GM18517 (cell line): Measurements from ENCODE around the gene ARSH.
"Not testable (repeated sequence)": the region's sequence is repeated elsewhere in the genome, so short reads cannot be mapped to it uniquely, and the experiment has no call there.

Experiments
- ATAC-seq: cut with Tn5 transposase; IDR thresholded peaks from one replicate; pipeline ENCODE4 v1.9.1; 2021; ENCODE audit warnings: mild to moderate bottlenecking, moderate library complexity; ENCODE audit not compliant: unreplicated experiment

The ARSH gene, protein sequence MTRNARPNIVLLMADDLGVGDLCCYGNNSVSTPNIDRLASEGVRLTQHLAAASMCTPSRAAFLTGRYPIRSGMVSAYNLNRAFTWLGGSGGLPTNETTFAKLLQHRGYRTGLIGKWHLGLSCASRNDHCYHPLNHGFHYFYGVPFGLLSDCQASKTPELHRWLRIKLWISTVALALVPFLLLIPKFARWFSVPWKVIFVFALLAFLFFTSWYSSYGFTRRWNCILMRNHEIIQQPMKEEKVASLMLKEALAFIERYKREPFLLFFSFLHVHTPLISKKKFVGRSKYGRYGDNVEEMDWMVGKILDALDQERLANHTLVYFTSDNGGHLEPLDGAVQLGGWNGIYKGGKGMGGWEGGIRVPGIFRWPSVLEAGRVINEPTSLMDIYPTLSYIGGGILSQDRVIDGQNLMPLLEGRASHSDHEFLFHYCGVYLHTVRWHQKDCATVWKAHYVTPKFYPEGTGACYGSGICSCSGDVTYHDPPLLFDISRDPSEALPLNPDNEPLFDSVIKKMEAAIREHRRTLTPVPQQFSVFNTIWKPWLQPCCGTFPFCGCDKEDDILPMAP

DNA sequence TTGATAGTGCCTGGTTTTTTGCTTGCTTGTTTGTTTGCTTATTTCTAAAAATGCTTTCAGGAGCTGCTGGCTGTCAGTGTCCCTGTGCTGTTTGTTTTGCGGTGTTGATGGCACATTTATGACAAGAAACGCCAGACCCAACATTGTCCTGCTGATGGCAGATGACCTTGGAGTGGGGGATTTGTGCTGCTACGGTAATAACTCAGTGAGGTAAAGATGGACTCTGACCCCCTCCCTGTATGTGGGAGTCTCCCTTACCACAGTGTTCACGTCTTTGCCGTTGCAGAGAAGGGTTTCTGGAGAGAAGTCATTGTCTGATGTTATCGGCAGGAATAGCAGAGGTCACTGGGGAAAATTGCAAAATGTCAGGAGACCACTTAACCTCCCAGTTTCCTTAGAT lies at the start of gene ARSH:
Gene ARSH (plus strand): TSS at position 52 of the 400 bp plus-strand sequence. CDS start 67 bp downstream, at position 119.
- ATAC-seq = no peak

DNA sequence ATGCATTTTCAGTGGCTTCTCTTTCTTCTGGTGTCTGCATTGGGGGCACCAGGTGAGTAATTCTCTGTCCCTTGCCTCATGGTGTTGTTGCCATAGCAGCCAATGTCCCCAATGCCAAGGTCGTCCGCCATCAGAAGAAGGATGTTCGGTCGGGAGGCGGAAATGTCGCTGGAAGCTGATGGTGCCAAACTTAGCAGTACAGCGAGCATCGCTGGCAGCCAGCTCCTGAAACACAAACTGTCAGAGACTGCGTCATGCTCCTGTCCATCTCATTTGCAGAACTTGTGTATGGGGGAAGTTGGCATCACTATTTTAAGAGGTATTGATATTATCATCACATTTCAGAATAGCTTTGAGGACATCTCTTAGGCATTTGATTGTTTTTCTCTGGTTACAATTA lies 48.1 kb upstream of the ARSH start:
- no peak for ATAC-seq

- ATAC-seq = no peak
Observed at GRCh38 chrX:2960861-2961515, 45.4 kb upstream of the ARSH start.

DNA sequence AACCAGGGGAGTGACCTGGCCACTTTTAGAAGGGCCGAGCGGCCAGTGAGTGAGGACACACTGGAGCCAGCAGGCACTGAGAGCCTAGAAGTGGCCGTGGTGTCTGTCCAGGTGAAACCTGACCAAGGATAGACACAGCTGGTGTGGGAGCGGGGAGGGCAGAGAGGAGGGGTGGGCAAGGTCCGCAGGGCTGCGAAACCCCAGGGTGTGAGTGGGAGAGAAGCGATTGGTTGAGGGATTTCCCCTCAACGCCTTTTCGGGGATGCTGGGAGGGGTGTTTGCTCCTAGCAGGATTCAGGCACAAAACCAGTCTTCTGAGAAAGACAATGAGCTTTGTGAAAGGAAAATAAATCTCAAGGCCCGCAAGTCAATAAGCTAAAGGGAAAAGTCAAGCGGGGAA lies 44.0 kb upstream of the ARSH start:
- ATAC-seq = no peak

GRCh38 chrX:2963449-2963848 lies 42.9 kb upstream of the ARSH start:
- not testable (repeated sequence) for ATAC-seq

DNA sequence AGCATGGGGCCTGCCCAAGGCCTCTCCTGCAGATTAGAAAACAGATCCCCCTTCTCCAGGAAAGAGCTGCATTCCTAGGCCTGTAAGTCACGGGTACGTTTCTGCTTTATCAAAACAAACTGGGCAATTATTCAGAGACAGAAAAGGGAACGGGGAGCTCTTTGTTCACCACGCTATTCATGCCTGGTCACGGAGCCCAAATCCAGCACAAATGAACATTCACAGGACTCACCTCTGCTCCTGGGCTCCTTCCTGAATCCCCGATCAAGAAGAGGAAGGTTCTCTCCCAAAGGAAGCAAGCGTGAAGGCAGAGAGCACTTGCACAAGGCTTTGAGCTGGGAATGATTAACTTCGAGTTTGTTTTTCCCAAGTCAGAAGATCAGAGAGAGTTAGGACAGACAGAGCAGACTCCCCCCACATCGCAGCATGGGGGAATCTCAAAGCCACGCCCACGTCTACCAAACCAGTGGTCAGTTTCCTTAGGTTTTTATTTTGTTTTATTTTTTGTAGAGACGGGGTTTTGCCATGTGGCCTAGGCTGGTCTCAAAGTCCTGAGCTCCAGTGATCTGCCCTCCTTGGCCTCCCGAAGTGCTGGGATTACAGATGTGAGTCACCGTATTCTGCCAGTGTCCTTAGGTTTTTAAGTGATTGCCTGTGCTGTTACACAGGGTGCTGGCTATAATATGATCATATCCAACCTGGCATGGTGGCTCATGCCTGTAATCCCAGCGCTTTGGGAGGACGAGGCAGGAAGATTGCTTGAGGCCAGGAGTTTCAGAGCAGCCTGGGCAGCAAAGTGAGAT lies 42.2 kb upstream of the ARSH start:
- ATAC-seq = not testable (repeated sequence)

DNA sequence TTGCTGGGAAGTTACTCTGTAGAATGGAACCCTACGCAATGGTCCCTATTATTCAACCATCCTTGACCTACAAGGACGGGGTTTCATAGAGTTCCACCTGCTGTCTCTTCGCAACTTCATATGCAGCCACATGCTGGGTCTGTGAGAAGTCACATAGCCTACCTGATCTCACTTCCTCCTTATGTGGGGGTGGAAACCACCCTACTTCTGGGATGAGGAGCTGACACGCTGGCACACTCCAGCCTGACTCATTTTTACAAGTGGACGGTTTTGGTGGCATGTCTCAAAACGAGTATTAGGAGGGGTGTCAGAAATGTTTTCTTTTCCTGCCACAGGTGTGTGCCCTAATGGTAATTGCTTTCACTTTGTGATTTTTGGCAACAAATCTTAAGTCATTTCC lies 40.4 kb upstream of the ARSH start:
- peak; percentile 70 for ATAC-seq

DNA sequence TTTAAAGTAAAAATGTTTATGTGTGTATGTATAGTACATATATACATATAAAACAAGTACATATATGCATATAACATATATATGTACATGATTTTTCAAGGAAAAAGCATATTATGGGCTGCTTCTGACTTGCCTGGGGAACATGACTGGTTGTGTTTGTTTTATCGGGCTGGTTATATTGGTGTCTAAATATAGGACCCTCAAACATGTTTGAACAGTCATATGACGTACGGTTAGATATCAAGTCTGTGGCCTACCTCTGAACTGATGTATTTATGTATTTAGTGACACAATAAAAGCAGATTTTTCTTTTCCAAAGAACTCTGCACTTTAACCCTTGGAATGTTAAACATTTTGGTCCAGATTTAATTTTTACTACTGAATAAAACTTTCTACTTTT lies 39.3 kb upstream of the ARSH start:
- no peak for ATAC-seq

DNA sequence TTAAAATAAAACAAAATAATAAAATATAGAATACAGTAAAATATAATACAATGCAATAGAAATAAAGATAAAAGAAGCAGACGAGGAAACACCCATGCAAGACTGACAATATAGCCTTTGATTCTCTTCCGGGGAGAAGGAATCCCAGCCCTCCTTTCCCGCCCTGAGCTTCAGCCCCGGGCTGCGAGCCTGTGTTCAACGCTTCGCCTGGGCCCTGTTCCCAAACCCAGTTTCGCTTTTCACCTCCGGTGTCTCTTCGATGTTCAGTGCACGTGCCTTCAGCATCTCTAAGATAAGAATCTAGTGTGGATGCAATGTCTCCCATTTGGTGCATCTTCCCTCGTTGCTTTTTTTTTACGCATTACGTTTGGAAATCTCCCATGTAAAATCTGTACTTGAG lies 38.8 kb upstream of the ARSH start:
- no peak for ATAC-seq

DNA sequence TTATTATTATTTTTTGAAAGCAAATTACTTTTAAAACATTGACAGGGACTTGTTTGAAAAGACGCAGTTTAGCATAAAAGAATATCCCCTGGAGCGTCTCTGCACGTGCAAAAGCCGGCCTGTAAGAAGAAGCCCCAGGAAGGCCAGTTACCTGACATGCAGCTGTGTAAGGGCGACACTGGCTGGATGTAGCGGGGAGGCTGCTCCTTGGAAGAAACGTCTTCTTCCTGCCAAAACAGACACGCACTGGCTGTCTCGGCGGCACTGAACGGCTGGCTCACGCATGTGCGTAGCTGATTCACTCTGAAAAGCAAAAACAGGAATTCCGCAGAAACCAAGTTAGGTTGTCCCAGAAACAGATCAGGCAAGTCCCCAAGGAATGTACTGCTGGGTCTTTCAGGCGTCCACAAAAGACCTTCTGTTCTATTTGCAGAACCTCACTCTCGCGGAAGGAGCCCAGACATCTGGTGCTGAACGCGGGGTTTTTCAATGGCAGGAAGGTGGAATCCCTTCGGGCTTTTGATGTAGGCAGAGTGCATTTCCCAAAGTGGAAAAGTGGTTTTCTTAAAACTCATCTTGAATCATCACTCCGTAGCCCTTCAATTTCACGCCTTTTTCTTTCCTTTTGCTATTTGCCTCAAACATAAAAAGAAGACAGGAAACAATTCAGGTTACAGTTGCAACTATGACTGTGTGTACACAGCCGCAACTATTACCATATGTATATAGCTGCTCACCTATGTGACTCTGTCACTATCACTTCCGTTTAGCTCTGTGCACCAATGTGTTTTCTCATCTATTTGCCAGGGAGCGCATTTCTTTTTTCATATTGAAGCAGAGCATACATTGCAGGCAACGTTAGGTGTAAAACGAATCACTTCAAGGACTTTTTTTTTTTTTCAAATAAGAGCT lies 38.1 kb upstream of the ARSH start:
- ATAC-seq = no peak

DNA sequence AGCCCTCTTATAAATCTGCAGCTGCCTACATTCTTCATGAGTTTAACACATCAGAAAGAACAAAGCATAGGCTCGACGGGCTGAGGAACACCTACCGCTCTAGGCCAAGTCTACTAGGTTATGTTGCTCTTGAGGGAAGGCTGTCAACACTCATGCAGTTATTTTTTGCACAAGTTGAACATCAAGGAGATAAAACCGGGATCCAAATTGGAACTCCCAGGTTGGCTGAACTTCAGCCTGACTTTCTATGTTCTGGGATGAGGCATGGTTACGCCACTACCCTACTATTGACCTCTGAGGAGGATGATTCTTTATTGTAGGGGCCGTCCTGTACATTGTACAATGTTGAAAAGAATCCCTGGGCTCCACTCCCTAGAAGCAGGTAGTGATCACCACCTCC lies 37.3 kb upstream of the ARSH start:
- ATAC-seq = no peak

GRCh38 chrX:2972391-2972790 lies 34.0 kb upstream of the ARSH start:
- no peak for ATAC-seq

DNA sequence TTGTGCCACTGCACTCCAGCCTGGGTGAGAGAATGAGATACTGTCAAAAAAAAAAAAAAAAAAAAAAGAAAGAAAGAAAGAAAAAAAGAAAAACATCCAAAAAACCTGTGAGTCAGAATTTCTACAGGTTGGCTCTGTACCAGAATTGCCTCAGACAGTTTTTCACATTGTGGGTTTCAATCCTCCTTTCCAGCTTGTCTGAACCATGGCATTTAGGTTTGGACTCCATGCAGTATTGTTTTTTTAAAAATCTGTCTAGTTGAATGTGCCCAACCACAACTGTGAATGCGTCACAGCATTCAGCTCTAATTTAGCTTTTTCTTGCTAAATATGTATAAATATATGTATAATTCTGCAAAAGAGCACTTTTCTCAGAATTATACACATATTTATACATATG lies 31.4 kb upstream of the ARSH start:
- no peak for ATAC-seq

DNA sequence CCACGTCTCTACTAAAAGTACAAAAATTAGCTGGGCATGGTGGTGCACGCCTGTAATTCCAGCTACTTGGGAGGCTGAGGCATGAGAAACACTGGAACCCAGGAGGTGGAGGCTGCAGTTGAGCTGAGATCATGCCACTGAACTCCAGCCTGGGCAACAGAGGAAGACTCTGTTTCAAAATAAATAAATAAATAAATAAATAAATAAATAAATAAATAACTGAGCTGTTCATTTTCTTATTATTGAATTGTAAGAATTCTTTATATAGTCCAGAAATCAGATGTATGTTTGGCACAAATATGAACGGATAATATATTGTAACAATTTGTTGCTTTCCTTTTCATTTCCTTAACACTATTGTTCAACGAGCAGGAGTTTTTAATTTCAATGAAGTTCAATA lies 27.7 kb upstream of the ARSH start:
- not testable (repeated sequence) for ATAC-seq

- no peak for ATAC-seq
Observed at GRCh38 chrX:2984342-2984741, 22.0 kb upstream of the ARSH start.

GRCh38 chrX:2989565-2989964 lies 16.8 kb upstream of the ARSH start:
- ATAC-seq = no peak

GRCh38 chrX:3010532-3010931 lies 4.2 kb downstream of the ARSH start:
- ATAC-seq = no peak

DNA sequence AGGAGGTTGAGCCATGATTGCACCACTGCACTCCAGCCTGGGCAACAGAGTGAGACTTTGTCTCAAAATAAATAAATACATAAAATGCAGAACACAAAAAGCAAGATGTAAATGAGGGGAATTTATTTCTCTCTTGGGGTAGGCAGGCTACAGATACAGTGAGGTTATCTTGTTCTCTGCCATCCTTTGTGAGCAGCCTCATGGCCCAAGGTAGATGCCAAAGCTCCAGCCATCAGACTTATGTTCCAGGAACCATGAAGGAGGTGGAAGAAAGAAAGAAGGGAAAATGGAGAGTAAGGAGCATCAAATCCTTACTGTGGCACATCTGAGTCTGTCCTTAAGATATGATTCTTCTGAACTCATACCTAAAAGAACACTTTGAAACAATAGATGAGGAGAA lies 11.1 kb downstream of the ARSH start:
- ATAC-seq = no peak

GRCh38 chrX:3024176-3024575 lies 17.8 kb downstream of the ARSH start:
- ATAC-seq = no peak

DNA sequence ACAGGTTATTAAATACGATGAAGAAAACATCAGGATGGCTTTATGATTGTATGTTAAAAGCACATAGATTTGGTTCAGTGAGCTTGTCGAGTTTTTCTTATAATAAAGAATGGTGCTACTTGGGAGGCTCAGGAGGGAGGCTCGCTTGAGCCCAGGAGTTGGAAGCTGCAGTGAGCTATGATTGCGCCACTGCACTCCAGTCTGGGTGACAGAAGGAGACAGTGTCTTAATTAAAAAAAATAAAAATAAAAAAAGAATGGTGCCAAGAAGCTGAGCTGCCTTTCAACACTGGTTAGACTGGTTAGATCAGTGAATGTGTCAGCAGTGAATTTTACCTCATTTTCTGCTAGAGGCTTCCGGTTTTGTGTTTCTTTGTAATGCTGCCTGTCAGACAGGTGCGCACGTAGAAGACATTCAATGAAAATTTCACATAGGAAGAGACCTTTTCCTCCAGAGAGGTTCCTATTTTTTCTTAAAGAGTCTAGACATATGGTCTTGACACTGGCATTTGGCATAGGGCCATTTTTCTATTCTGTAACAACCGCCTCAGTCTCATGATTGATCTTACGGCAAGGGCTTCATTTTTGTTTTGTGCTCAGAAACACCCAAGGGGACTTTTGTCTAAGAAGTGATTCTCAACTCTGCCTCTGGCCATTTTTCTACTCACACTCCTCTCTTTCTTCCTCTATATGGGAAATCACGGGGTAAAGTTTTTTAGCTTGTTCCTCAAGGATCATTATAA lies 19.9 kb downstream of the ARSH start:
- no peak for ATAC-seq
